Measurements from ENCODE around the gene MACROD1.

GRCh38 chr11:63958008-63958407 lies 207.9 kb downstream of the MACROD1 start:
- TF ChIP-seq CTCF (IDR thresholded peaks at IDR 0.05; ENCODE audit: insufficient read depth, low read length, poor library complexity, severe bottlenecking): no peak
- no peak for TF ChIP-seq EZH2phosphoT487 (conservative IDR thresholded peaks at IDR 0.05; ENCODE audit: low read length)
